WTC11 (cell line): ENCODE data around the gene PTCSC3. TPM values are rescaled to one million over a fixed set of nuclear protein-coding genes. Genes with fewer than 3 reads are reported as not detected.

Source experiments
- ATAC-seq: fragments of 200-7000 bp; cut with Tn5 transposase; 2 replicates; pipeline ENCODE4 v1.10.0; 2021; ENCODE audit warnings: mild to moderate bottlenecking, moderate library complexity
- CTCF ChIA-PET: fragments of 300-600 bp; sonication (Branson Sonifier 250); formaldehyde crosslinking; loops from one replicate; lab custom pipeline; 2021; ENCODE audit warnings: antibody characterized with exemption; lab: Charles Lee
- POLR2A ChIA-PET: fragments of 350-600 bp; sonication (Branson Sonifier 250); formaldehyde crosslinking; loops from one replicate; lab custom pipeline; 2021; ENCODE audit warnings: antibody characterized with exemption; lab: Charles Lee
- DNase-seq: peaks from one replicate; pipeline ENCODE4 v3.0.0; 2021; ENCODE audit warnings: low spot score
- H3K27ac Mint-ChIP-seq: 2 replicates; pipeline ENCODE4 v1.8.0; 2021; ENCODE audit warnings: mixed read lengths
- H3K27me3 Mint-ChIP-seq: 2 replicates; pipeline ENCODE4 v1.8.0; 2021; ENCODE audit warnings: low read depth, mild to moderate bottlenecking, moderate library complexity, mixed read lengths
- H3K36me3 Mint-ChIP-seq: 2 replicates; pipeline ENCODE4 v1.8.0; 2021; ENCODE audit warnings: mixed read lengths
- H3K4me1 Mint-ChIP-seq: 2 replicates; pipeline ENCODE4 v1.8.0; 2022; ENCODE audit warnings: mixed read lengths
- H3K4me3 Mint-ChIP-seq: 2 replicates; pipeline ENCODE4 v1.8.0; 2021; ENCODE audit warnings: mild to moderate bottlenecking, moderate library complexity, mixed read lengths
- H3K9me3 Mint-ChIP-seq: 2 replicates; pipeline ENCODE4 v1.8.0; 2021; ENCODE audit warnings: mixed read lengths
- ARID4B ChIP-seq: sonication (generic); formaldehyde crosslinking; IDR thresholded peaks from 2 replicates; pipeline ENCODE4 v1.8.0; 2023; ENCODE audit warnings: missing genetic modification reagents, mild to moderate bottlenecking, borderline replicate concordance
- FOXP1 ChIP-seq: sonication (generic); formaldehyde crosslinking; IDR thresholded peaks from 2 replicates; pipeline ENCODE4 v1.8.0; 2022; ENCODE audit warnings: missing genetic modification reagents, mild to moderate bottlenecking, moderate library complexity, borderline replicate concordance
- JAZF1 ChIP-seq: fragments of 250-450 bp; sonication (Bioruptor Pico); IDR thresholded peaks from 2 replicates; pipeline ENCODE4 v1.9.0; 2021; ENCODE audit warnings: moderate library complexity, mild to moderate bottlenecking, inconsistent platforms
- MLX ChIP-seq: sonication (generic); formaldehyde crosslinking; IDR thresholded peaks from 2 replicates; pipeline ENCODE4 v1.8.1; 2023; ENCODE audit warnings: mild to moderate bottlenecking, missing genetic modification reagents, moderate library complexity
- NR2C2 ChIP-seq: sonication (generic); formaldehyde crosslinking; IDR thresholded peaks from 2 replicates; pipeline ENCODE4 v1.8.0; 2022; ENCODE audit warnings: mild to moderate bottlenecking, missing genetic modification reagents
- PREB ChIP-seq: sonication (generic); formaldehyde crosslinking; IDR thresholded peaks from 2 replicates; pipeline ENCODE4 v1.8.1; 2022; ENCODE audit warnings: mild to moderate bottlenecking, missing genetic modification reagents, moderate library complexity, borderline replicate concordance
- SMAD4 ChIP-seq: sonication (generic); formaldehyde crosslinking; IDR thresholded peaks from 2 replicates; pipeline ENCODE4 v1.8.0; 2022; ENCODE audit warnings: mild to moderate bottlenecking, missing genetic modification reagents
- TEAD1 ChIP-seq: sonication (generic); formaldehyde crosslinking; IDR thresholded peaks from 2 replicates; pipeline ENCODE4 v1.8.0; 2022; ENCODE audit warnings: mild to moderate bottlenecking, missing genetic modification reagents
- TP53 ChIP-seq: sonication (generic); formaldehyde crosslinking; IDR thresholded peaks from 2 replicates; pipeline ENCODE4 v1.8.1; 2023; ENCODE audit warnings: mild to moderate bottlenecking, missing genetic modification reagents
- USF2 ChIP-seq: sonication (generic); formaldehyde crosslinking; IDR thresholded peaks from 2 replicates; pipeline ENCODE4 v1.8.1; 2023; ENCODE audit warnings: mild to moderate bottlenecking, missing genetic modification reagents, moderate library complexity
- ZBTB43 ChIP-seq: sonication (generic); formaldehyde crosslinking; IDR thresholded peaks from 2 replicates; pipeline ENCODE4 v1.8.1; 2023; ENCODE audit warnings: mild to moderate bottlenecking, missing genetic modification reagents
- ZNF121 ChIP-seq: sonication (generic); formaldehyde crosslinking; IDR thresholded peaks from 2 replicates; pipeline ENCODE4 v1.8.0; 2023; ENCODE audit warnings: missing genetic modification reagents
- ZNF232 ChIP-seq: sonication (generic); formaldehyde crosslinking; IDR thresholded peaks from 2 replicates; pipeline ENCODE4 v1.8.0; 2022; ENCODE audit warnings: mild to moderate bottlenecking, missing genetic modification reagents
- ZNF281 ChIP-seq: sonication (generic); formaldehyde crosslinking; IDR thresholded peaks from 2 replicates; pipeline ENCODE4 v1.8.0; 2023; ENCODE audit warnings: mild to moderate bottlenecking, missing genetic modification reagents
- ZNF416 ChIP-seq: fragments of 250-450 bp; sonication (Bioruptor Pico); IDR thresholded peaks from 2 replicates; pipeline ENCODE4 v1.9.0; 2021; ENCODE audit warnings: mild to moderate bottlenecking, inconsistent platforms
- total RNA-seq: library from RNA; stranded (reverse); gene quantifications from 3 replicates; pipeline ENCODE4 v1.2.3, GENCODE V29; 2021

Gene PTCSC3
- total RNA-seq, 1 experiment from 2014 or later, result not detected

GRCh38 chr14:36222337-36222736 lies 45.8 kb upstream of the PTCSC3 start:
- Mint-ChIP-seq H3K27me3 (no peaks in the 10 kb centered on the region), H3K9me3 (no peaks in the 10 kb centered on the region), H3K27ac (no peak overlapping the region), H3K36me3 (no peaks in the 10 kb centered on the region), H3K4me3 (no peak overlapping the region), H3K4me1 (peaks cover 25% of the 10 kb centered on the region)
- POLR2A ChIA-PET, result no interaction called here
- CTCF ChIA-PET, result interaction anchor here (1.4 kb wide), 1 partner anchor 11 kb away, joined by 4 read pairs; no protein-coding TSS in a partner anchor
- DNase-seq (no peak), ATAC-seq (no peak)
- TF ChIP-seq ZNF281, result no peak
- no peak for TF ChIP-seq PREB
- no peak for TF ChIP-seq NR2C2 (CRISPR knock-in tag)
- no peak for TF ChIP-seq MLX (CRISPR knock-in tag)
- no peak for TF ChIP-seq ARID4B (CRISPR knock-in tag)
- TF ChIP-seq ZNF416 (CRISPR knock-in tag), result no peak
- no peak for TF ChIP-seq JAZF1 (CRISPR knock-in tag)
- TF ChIP-seq USF2 (CRISPR knock-in tag), result no peak
- TF ChIP-seq TP53 (CRISPR knock-in tag), result no peak
- no peak for TF ChIP-seq TEAD1 (CRISPR knock-in tag)
- no peak for TF ChIP-seq ZBTB43 (CRISPR knock-in tag)

GRCh38 chr14:36221112-36221511 lies 44.6 kb upstream of the PTCSC3 start:
- DNase-seq (no peak), ATAC-seq (peak; percentile 62; the same call in 1 of the 2 replicates)
- Mint-ChIP-seq H3K27me3 (no peaks in the 10 kb centered on the region; the same call in 1 of the 2 replicates), H3K4me3 (no peak overlapping the region), H3K36me3 (no peaks in the 10 kb centered on the region), H3K27ac (no peak overlapping the region), H3K4me1 (peaks cover 25% of the 10 kb centered on the region), H3K9me3 (no peaks in the 10 kb centered on the region)
- CTCF ChIA-PET, result interaction anchor here (1.0 kb wide), 1 partner anchor 33 kb away, joined by 3 read pairs; no protein-coding TSS in a partner anchor
- POLR2A ChIA-PET, result no interaction called here
- no peak for TF ChIP-seq PREB
- TF ChIP-seq ZNF121 (CRISPR knock-in tag), result no peak
- no peak for TF ChIP-seq SMAD4 (CRISPR knock-in tag)
- no peak for TF ChIP-seq USF2 (CRISPR knock-in tag)
- TF ChIP-seq FOXP1 (CRISPR knock-in tag), result no peak
- no peak for TF ChIP-seq ZNF232 (CRISPR knock-in tag)
